Measurements from ENCODE around the gene PPP2R2D. TPM values are rescaled to one million over a fixed set of nuclear protein-coding genes. Genes with fewer than 3 reads are reported as not detected.

Gene PPP2R2D
- total RNA-seq, 2 donors from 2014 or later: 35.5 to 37.5 TPM

DNA sequence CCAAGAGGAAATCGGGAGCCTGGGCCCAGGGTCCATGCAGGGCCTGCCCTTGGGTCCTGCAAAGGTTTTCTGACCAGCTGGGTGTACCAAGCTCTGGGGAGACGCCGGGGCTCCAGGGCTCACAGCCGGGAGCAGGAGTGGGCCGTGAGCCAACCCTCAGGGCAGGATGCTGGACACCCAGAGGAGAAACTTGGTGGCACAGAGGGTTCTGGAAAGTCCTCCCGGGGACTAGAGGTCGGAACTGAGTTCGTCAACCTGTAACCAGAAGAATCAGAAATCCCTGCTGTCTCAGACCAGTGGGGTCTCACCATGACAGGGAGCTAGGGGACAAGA lies 29.2 kb upstream of the PPP2R2D start:
- peaks cover 8% of the 10 kb centered on the region for H3K9me3 Mint-ChIP-seq
- no peaks in the 10 kb centered on the region for H3K4me1 Mint-ChIP-seq
- no peak overlapping the region for H3K27ac ChIP-seq (ENCODE audit: low read depth, low read length)
- H3K9me3 ChIP-seq (ENCODE audit: control insufficient read depth, low read length): no peaks in the 10 kb centered on the region
- H3K4me3 Mint-ChIP-seq: no peak overlapping the region
- no peak overlapping the region for H3K9ac ChIP-seq (ENCODE audit: extremely low read depth, low read length, poor library complexity, severe bottlenecking)
- no peak overlapping the region for H3K27ac Mint-ChIP-seq
- H3K27me3 ChIP-seq (ENCODE audit: control insufficient read depth, insufficient read depth, low read length, poor library complexity, severe bottlenecking): no peaks in the 10 kb centered on the region
- WGBS, 2 experiments (ENCODE audit: insufficient coverage in 1 of 2, insufficient read length in 1 of 2): 89 to 96% methylated on average over 5 to 8 of the region's 8 CpGs
- no peak for DNase-seq
- H3K27me3 Mint-ChIP-seq (ENCODE audit: insufficient read depth): peaks cover 2% of the 10 kb centered on the region
- H3K36me3 ChIP-seq (ENCODE audit: control insufficient read depth, insufficient read depth, low read length): no peaks in the 10 kb centered on the region
- no peaks in the 10 kb centered on the region for H3K4me1 ChIP-seq (ENCODE audit: control insufficient read depth, insufficient read depth, low read length)
- no peak overlapping the region for H3K4me3 ChIP-seq (ENCODE audit: low read length)
- TF ChIP-seq, protein P1, sequence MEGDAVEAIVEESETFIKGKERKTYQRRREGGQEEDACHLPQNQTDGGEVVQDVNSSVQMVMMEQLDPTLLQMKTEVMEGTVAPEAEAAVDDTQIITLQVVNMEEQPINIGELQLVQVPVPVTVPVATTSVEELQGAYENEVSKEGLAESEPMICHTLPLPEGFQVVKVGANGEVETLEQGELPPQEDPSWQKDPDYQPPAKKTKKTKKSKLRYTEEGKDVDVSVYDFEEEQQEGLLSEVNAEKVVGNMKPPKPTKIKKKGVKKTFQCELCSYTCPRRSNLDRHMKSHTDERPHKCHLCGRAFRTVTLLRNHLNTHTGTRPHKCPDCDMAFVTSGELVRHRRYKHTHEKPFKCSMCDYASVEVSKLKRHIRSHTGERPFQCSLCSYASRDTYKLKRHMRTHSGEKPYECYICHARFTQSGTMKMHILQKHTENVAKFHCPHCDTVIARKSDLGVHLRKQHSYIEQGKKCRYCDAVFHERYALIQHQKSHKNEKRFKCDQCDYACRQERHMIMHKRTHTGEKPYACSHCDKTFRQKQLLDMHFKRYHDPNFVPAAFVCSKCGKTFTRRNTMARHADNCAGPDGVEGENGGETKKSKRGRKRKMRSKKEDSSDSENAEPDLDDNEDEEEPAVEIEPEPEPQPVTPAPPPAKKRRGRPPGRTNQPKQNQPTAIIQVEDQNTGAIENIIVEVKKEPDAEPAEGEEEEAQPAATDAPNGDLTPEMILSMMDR (conservative IDR thresholded peaks at IDR 0.05): no peak
- H3K36me3 Mint-ChIP-seq (ENCODE audit: low read depth): no peaks in the 10 kb centered on the region

GRCh38 chr10:131872011-131872826 lies 28.6 kb upstream of the PPP2R2D start:
- no peaks in the 10 kb centered on the region for H3K36me3 ChIP-seq (ENCODE audit: control insufficient read depth, insufficient read depth, low read length)
- no peak overlapping the region for H3K4me3 ChIP-seq (ENCODE audit: low read length)
- peaks cover 8% of the 10 kb centered on the region for H3K9me3 Mint-ChIP-seq
- H3K9me3 ChIP-seq (ENCODE audit: control insufficient read depth, low read length): no peaks in the 10 kb centered on the region
- H3K27me3 ChIP-seq (ENCODE audit: control insufficient read depth, insufficient read depth, low read length, poor library complexity, severe bottlenecking): no peaks in the 10 kb centered on the region
- TF ChIP-seq, protein P1 (conservative IDR thresholded peaks at IDR 0.05): no peak
- H3K4me1 ChIP-seq (ENCODE audit: control insufficient read depth, insufficient read depth, low read length): no peaks in the 10 kb centered on the region
- no peaks in the 10 kb centered on the region for H3K4me1 Mint-ChIP-seq
- no peak overlapping the region for H3K27ac ChIP-seq (ENCODE audit: low read depth, low read length)
- no peaks in the 10 kb centered on the region for H3K36me3 Mint-ChIP-seq (ENCODE audit: low read depth)
- H3K4me3 Mint-ChIP-seq: no peak overlapping the region
- WGBS, 2 experiments (ENCODE audit: insufficient coverage in 1 of 2, insufficient read length in 1 of 2): 91 to 97% methylated on average over 13 to 27 of the region's 27 CpGs
- H3K9ac ChIP-seq (ENCODE audit: extremely low read depth, low read length, poor library complexity, severe bottlenecking): no peak overlapping the region
- DNase-seq: peak; percentile 36
- H3K27ac Mint-ChIP-seq: no peak overlapping the region
- peaks cover 2% of the 10 kb centered on the region for H3K27me3 Mint-ChIP-seq (ENCODE audit: insufficient read depth)

GRCh38 chr10:131872827-131873375 lies 27.9 kb upstream of the PPP2R2D start:
- no peaks in the 10 kb centered on the region for H3K27me3 ChIP-seq (ENCODE audit: control insufficient read depth, insufficient read depth, low read length, poor library complexity, severe bottlenecking)
- no peak overlapping the region for H3K4me3 Mint-ChIP-seq
- H3K9me3 ChIP-seq (ENCODE audit: control insufficient read depth, low read length): no peaks in the 10 kb centered on the region
- peak; percentile 59 for DNase-seq
- no peak overlapping the region for H3K4me3 ChIP-seq (ENCODE audit: low read length)
- peaks cover 2% of the 10 kb centered on the region for H3K27me3 Mint-ChIP-seq (ENCODE audit: insufficient read depth)
- H3K9ac ChIP-seq (ENCODE audit: extremely low read depth, low read length, poor library complexity, severe bottlenecking): no peak overlapping the region
- no peak overlapping the region for H3K27ac Mint-ChIP-seq
- TF ChIP-seq, protein P1 (conservative IDR thresholded peaks at IDR 0.05): no peak
- no peaks in the 10 kb centered on the region for H3K4me1 Mint-ChIP-seq
- no peaks in the 10 kb centered on the region for H3K36me3 ChIP-seq (ENCODE audit: control insufficient read depth, insufficient read depth, low read length)
- H3K36me3 Mint-ChIP-seq (ENCODE audit: low read depth): no peaks in the 10 kb centered on the region
- H3K4me1 ChIP-seq (ENCODE audit: control insufficient read depth, insufficient read depth, low read length): no peaks in the 10 kb centered on the region
- no peak overlapping the region for H3K27ac ChIP-seq (ENCODE audit: low read depth, low read length)
- H3K9me3 Mint-ChIP-seq: peaks cover 8% of the 10 kb centered on the region
- 90 to 94% methylated on average over 15 to 19 of the region's 19 CpGs for WGBS, 2 experiments (ENCODE audit: insufficient coverage in 1 of 2, insufficient read length in 1 of 2)

Data from endodermal cell (in vitro differentiated cells).